BJ (cell line): ENCODE measurements around the gene PXK. TPM values are rescaled to one million over a fixed set of nuclear protein-coding genes. Genes with fewer than 3 reads are reported as not detected.

Experiments used
- CTCF ChIA-PET: fragments of 350-600 bp; formaldehyde crosslinking; extraction: SDS; loops from one replicate; lab custom pipeline; 2021; ENCODE audit warnings: antibody characterized with exemption, inconsistent platforms; lab: Yijun Ruan, JAX
- POLR2A ChIA-PET: fragments of 300-600 bp; sonication (Branson Sonifier 250); formaldehyde crosslinking; extraction: SDS; loops from one replicate; lab custom pipeline; 2021; ENCODE audit warnings: antibody characterized with exemption; lab: Charles Lee
- DNase-seq: peaks from one replicate; pipeline ENCODE4 v3.0.0-alpha.2; 2011; ENCODE audit warnings: low read depth
- H3K27me3 ChIP-seq: 2 replicates; pipeline ENCODE4 v1.6.0; 2011; ENCODE audit warnings: low read length; ENCODE audit not compliant: control insufficient read depth, insufficient read depth
- H3K36me3 ChIP-seq: 2 replicates; pipeline ENCODE4 v1.5.1; 2011; ENCODE audit warnings: low read length; ENCODE audit not compliant: control insufficient read depth, insufficient read depth
- H3K4me3 ChIP-seq: 2 replicates; pipeline ENCODE4 v1.5.1; 2011; ENCODE audit warnings: low read depth, mild to moderate bottlenecking, control low read depth, low read length
- polyA plus RNA-seq: library from polyadenylated mRNA; depleted of rRNA; stranded (reverse); fragments of >200 nt; gene quantifications from 2 replicates; pipeline ENCODE4 v1.2.3, GENCODE V29; 2011
- TF ChIP-seq, protein P1 (sequence below): IDR thresholded peaks from 2 replicates; pipeline ENCODE4 v1.5.1; 2011; ENCODE audit warnings: low read depth, mild to moderate bottlenecking, control low read depth, inconsistent platforms, low read length, moderate library complexity; ENCODE audit not compliant: insufficient read depth

Gene PXK
- polyA plus RNA-seq, 1 experiment, result 36.4 TPM

- TF ChIP-seq, protein P1, sequence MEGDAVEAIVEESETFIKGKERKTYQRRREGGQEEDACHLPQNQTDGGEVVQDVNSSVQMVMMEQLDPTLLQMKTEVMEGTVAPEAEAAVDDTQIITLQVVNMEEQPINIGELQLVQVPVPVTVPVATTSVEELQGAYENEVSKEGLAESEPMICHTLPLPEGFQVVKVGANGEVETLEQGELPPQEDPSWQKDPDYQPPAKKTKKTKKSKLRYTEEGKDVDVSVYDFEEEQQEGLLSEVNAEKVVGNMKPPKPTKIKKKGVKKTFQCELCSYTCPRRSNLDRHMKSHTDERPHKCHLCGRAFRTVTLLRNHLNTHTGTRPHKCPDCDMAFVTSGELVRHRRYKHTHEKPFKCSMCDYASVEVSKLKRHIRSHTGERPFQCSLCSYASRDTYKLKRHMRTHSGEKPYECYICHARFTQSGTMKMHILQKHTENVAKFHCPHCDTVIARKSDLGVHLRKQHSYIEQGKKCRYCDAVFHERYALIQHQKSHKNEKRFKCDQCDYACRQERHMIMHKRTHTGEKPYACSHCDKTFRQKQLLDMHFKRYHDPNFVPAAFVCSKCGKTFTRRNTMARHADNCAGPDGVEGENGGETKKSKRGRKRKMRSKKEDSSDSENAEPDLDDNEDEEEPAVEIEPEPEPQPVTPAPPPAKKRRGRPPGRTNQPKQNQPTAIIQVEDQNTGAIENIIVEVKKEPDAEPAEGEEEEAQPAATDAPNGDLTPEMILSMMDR, result no peak
- Histone ChIP-seq H3K4me3 (no peak overlapping the region), H3K36me3 (no peaks in the 10 kb centered on the region; the same call in 1 of the 2 replicates), H3K27me3 (no peaks in the 10 kb centered on the region)
- ChIA-PET CTCF (interaction anchor here (1.0 kb wide), 1 partner anchor 13 kb away, joined by 3 read pairs; no protein-coding TSS in a partner anchor), POLR2A (no interaction called here)
- no peak for DNase-seq
Measured at GRCh38 chr3:58377750-58378149, 45.1 kb downstream of the PXK start.

- H3K4me3 ChIP-seq, result no peak overlapping the region
- no peak for DNase-seq
- CTCF ChIA-PET, result no interaction called here
- TF ChIP-seq, protein P1, result no peak
- no peaks in the 10 kb centered on the region; the same call in 1 of the 2 replicates for H3K36me3 ChIP-seq
- H3K27me3 ChIP-seq, result no peaks in the 10 kb centered on the region
- POLR2A ChIA-PET, result no interaction called here
Measured at GRCh38 chr3:58379351-58380073, 46.8 kb downstream of the PXK start.

DNA sequence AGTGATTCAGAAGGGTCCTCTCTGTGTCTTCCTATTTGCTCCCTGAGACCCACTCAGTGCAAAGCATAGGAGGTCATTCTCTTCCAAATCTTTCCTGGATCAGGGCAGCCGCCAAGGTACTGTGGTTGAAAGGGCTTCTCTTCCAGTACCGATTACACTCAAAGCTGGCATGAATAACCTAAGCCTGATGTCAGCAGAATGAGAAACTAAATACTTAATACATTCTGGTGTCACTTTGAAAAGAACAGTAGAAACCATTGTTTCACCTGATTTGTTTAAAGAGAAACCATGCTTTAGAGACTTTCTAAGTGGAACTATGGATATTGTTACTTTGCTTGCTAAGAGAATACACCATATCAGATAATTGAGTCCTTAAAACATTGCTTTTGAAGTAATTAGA, 50.8 kb downstream of the PXK start:
- Histone ChIP-seq H3K4me3 (no peak overlapping the region), H3K27me3 (no peaks in the 10 kb centered on the region), H3K36me3 (no peaks in the 10 kb centered on the region)
- DNase-seq, result no peak
- TF ChIP-seq, protein P1, result no peak
- POLR2A ChIA-PET, result no interaction called here
- CTCF ChIA-PET, result interaction anchor here (0.9 to 1.2 kb wide), 4 partner anchors 9 to 80 kb away, joined by 3 to 4 read pairs (median 3); no protein-coding TSS in a partner anchor

DNA sequence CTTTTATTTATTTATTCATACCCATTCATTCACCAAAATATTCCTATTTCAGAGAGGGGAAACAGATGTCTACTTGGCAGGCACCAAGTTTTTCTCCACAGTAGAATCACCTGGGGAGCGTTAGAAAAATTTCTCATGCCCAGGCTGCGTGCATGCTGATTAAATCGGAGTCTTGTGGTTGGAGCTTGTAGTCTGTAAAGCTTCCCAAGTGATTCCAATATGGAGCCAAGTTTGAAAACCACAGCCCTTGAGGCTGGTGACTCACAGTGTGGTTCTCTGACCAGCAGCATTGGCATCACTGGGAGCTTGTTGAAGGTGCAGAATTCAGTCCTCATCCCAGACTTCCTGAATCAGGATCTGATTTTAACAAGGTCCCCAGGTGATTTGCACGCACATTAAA, 51.2 kb downstream of the PXK start:
- Histone ChIP-seq H3K4me3 (no peak overlapping the region), H3K36me3 (no peaks in the 10 kb centered on the region), H3K27me3 (no peaks in the 10 kb centered on the region)
- CTCF ChIA-PET, result interaction anchor here (0.9 to 1.2 kb wide), 4 partner anchors 8 to 80 kb away, joined by 3 to 4 read pairs (median 3); no protein-coding TSS in a partner anchor
- POLR2A ChIA-PET, result no interaction called here
- DNase-seq, result peak; percentile 99
- TF ChIP-seq, protein P1, result no peak

DNA sequence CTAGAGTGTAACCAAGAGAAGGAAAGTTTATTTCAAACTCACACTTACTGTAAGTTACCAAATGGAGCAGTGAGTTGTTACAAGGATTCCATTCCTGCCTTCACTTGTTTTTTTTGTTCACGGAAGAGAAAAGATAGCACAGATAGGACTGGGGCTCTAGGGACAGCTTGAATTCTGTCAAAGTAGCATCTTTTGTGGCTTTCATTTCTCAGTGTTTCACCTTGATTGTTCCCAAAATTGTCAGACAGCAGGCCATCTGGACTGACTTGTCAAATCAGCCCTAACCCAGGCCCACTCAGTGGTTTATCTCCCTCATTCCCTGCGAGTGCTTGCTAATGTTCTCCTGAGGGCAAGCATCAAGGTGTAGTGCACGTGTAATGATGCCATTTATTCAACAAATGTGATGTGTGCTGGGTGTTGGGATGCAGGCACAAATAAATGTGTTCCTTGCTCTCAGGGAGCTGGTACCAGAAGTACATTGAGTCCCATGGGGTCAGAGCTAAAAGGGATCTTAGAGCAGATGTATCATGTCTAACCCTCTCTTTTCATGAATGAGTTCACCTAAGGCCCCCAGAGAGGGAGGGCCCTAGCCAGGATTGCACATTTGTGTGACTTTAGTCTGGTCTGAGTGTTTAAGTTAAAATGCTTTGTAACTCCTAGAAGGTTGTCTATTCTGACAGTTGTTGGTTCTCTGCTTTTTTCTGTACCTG, 51.8 kb downstream of the PXK start:
- Histone ChIP-seq H3K27me3 (no peaks in the 10 kb centered on the region), H3K36me3 (no peaks in the 10 kb centered on the region), H3K4me3 (no peak overlapping the region)
- ChIA-PET POLR2A (no interaction called here), CTCF (interaction anchor here (0.5 to 1.2 kb wide), 5 partner anchors 8 to 1214 kb away, joined by 3 to 4 read pairs (median 3); no protein-coding TSS in a partner anchor)
- DNase-seq, result no peak
- TF ChIP-seq, protein P1, result no peak
